GM18868 (cell line): Measurements from ENCODE around the gene TOM1L2.

Source experiments
- ATAC-seq: cut with Tn5 transposase; IDR thresholded peaks from one replicate; pipeline ENCODE4 v1.9.1; 2021; ENCODE audit warnings: mild to moderate bottlenecking, moderate library complexity; ENCODE audit not compliant: unreplicated experiment

TOM1L2 gene

DNA sequence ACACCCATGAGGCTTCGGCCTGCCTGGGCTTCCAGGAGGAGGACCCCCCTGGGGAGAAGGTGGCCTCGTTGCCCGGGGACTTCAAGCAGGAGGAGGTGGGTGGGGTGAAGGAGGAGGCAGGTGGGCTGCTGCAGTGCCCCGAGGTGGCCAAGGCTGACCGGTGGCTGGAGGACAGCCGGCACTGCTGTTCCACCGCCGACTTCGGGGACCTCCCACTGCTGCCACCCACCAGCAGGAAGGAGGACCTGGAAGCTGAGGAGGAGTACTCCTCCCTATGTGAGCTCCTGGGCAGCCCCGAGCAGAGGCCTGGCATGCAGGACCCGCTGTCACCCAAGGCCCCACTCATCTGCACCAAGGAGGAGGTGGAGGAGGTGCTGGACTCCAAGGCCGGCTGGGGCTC, 176.9 kb downstream of the TOM1L2 start:
- ATAC-seq: no peak

DNA sequence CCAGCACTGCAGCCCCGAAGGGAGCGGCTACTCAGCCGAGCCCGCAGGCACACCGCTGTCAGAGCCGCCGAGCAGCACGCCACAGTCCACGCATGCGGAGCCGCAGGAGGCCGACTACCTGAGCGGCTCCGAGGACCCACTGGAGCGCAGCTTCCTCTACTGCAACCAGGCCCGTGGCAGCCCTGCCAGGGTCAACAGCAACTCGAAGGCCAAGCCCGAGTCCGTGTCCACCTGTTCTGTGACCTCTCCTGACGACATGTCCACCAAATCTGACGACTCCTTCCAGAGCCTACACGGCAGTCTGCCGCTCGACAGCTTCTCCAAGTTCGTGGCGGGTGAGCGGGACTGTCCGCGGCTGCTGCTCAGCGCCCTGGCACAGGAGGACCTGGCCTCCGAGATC, 177.8 kb downstream of the TOM1L2 start:
- no peak for ATAC-seq
